ENCODE data around the gene RASSF9. TPM values are rescaled to one million over a fixed set of nuclear protein-coding genes. Genes with fewer than 3 reads are reported as not detected.
A peak's percentile ranks its signal among the peaks of the same experiment; 100 is the strongest.

Gene RASSF9
- not detected for polyA plus RNA-seq (ENCODE audit: low read depth in 6 of 6)

- ATAC-seq (ENCODE audit: low read depth in 2 of 2) (no peak), DNase-seq (no peak)
- Mint-ChIP-seq H3K36me3 (no peaks in the 10 kb centered on the region), H3K9me3 (no peaks in the 10 kb centered on the region), H3K27me3 (peaks cover 3 to 13% (median 7%) of the 10 kb centered on the region in 3 donors), H3K4me1 (no peaks in the 10 kb centered on the region), H3K4me3 (no peak within 1 kb of the TSS), H3K27ac (peak within 1 kb of the TSS in 1 of 6 donors; percentile 86)
These were observed at the start of gene RASSF9 for GRCh38 chr12:85836197-85837090. Gene RASSF9, minus strand, starts transcription at chr12:85836409. Its CDS starts 208 bp downstream, at chr12:85836201.

GRCh38 chr12:85883763-85884162 lies 47.6 kb upstream of the RASSF9 start:
- Mint-ChIP-seq H3K27me3 (peaks cover 0 to 4% (median 0%) of the 10 kb centered on the region in 3 donors), H3K27ac (no peak overlapping the region), H3K9me3 (no peaks in the 10 kb centered on the region), H3K4me3 (no peak overlapping the region), H3K4me1 (no peaks in the 10 kb centered on the region), H3K36me3 (no peaks in the 10 kb centered on the region)
- no peak for ATAC-seq (ENCODE audit: low read depth in 2 of 2)
- DNase-seq, result no peak

- H3K27ac Mint-ChIP-seq, result peak overlapping the region in 1 of 6 donors; percentile 6
- no peak for ATAC-seq (ENCODE audit: low read depth in 2 of 2)
- no peaks in the 10 kb centered on the region for H3K9me3 Mint-ChIP-seq
- DNase-seq, result no peak
- no peak overlapping the region for H3K4me3 Mint-ChIP-seq
- H3K36me3 Mint-ChIP-seq, result no peaks in the 10 kb centered on the region
- peaks cover 0 to 4% (median 0%) of the 10 kb centered on the region in 3 donors for H3K4me1 Mint-ChIP-seq
- no peaks in the 10 kb centered on the region for H3K27me3 Mint-ChIP-seq
These were observed 41.2 kb upstream of the RASSF9 start for GRCh38 chr12:85877459-85877858.

- DNase-seq (no peak), ATAC-seq (ENCODE audit: low read depth in 2 of 2) (peak; percentile 42 to 61)
- H3K4me3 Mint-ChIP-seq, result no peak within 1 kb of the TSS
These were observed 37.8 kb upstream of the RASSF9 start, which contains the start of gene NTS for GRCh38 chr12:85874031-85874461. Gene NTS, plus strand, starts transcription at chr12:85874295. Its CDS starts 109 bp downstream, at chr12:85874404.

GRCh38 chr12:85872497-85873091 lies 36.4 kb upstream of the RASSF9 start:
- Mint-ChIP-seq H3K4me1 (peaks cover 0 to 4% (median 0%) of the 10 kb centered on the region in 3 donors), H3K27ac (no peak overlapping the region), H3K36me3 (no peaks in the 10 kb centered on the region), H3K27me3 (no peaks in the 10 kb centered on the region), H3K9me3 (no peaks in the 10 kb centered on the region), H3K4me3 (no peak overlapping the region)
- DNase-seq (peak; percentile 7), ATAC-seq (ENCODE audit: low read depth in 2 of 2) (peak in 1 of 2 donors; percentile 35)

More at GRCh38 chr12:85874031-85874461, 37.8 kb upstream of the RASSF9 start, which contains the start of gene NTS:
- Mint-ChIP-seq H3K36me3 (no peaks in the 10 kb centered on the region), H3K27me3 (no peaks in the 10 kb centered on the region), H3K9me3 (no peaks in the 10 kb centered on the region), H3K27ac (peak within 1 kb of the TSS in 1 of 6 donors; percentile 23), H3K4me1 (peaks cover 0 to 4% (median 0%) of the 10 kb centered on the region in 3 donors)

- no peaks in the 10 kb centered on the region for H3K4me1 Mint-ChIP-seq
- no peak overlapping the region for H3K27ac Mint-ChIP-seq
- H3K9me3 Mint-ChIP-seq, result peaks cover 0 to 2% (median 0%) of the 10 kb centered on the region in 7 donors
- no peak for ATAC-seq (ENCODE audit: low read depth in 2 of 2)
- DNase-seq, result no peak
- no peak overlapping the region for H3K4me3 Mint-ChIP-seq
- H3K27me3 Mint-ChIP-seq, result no peaks in the 10 kb centered on the region
- H3K36me3 Mint-ChIP-seq, result no peaks in the 10 kb centered on the region
These were observed 31.0 kb upstream of the RASSF9 start for GRCh38 chr12:85866986-85867776.

- Mint-ChIP-seq H3K4me3 (no peak overlapping the region), H3K27ac (no peak overlapping the region), H3K4me1 (no peaks in the 10 kb centered on the region), H3K36me3 (no peaks in the 10 kb centered on the region), H3K27me3 (no peaks in the 10 kb centered on the region), H3K9me3 (peaks cover 0 to 3% (median 0%) of the 10 kb centered on the region in 7 donors)
- DNase-seq (no peak), ATAC-seq (ENCODE audit: low read depth in 2 of 2) (no peak)
These were observed 29.7 kb upstream of the RASSF9 start for GRCh38 chr12:85865890-85866289.

GRCh38 chr12:85856966-85857365 lies 20.8 kb upstream of the RASSF9 start:
- ATAC-seq (ENCODE audit: low read depth in 2 of 2) (no peak), DNase-seq (no peak)
- Mint-ChIP-seq H3K36me3 (no peaks in the 10 kb centered on the region), H3K27me3 (peaks cover 0 to 4% (median 0%) of the 10 kb centered on the region in 3 donors), H3K4me1 (no peaks in the 10 kb centered on the region), H3K9me3 (peaks cover 0 to 6% (median 3%) of the 10 kb centered on the region in 7 donors), H3K4me3 (no peak overlapping the region), H3K27ac (no peak overlapping the region)

- H3K36me3 Mint-ChIP-seq, result no peaks in the 10 kb centered on the region
- no peak overlapping the region for H3K4me3 Mint-ChIP-seq
- H3K27ac Mint-ChIP-seq, result no peak overlapping the region
- ATAC-seq (ENCODE audit: low read depth in 2 of 2) (no peak), DNase-seq (no peak)
- peaks cover 0 to 4% (median 0%) of the 10 kb centered on the region in 3 donors for H3K27me3 Mint-ChIP-seq
- H3K4me1 Mint-ChIP-seq, result no peaks in the 10 kb centered on the region
- peaks cover 0 to 5% (median 3%) of the 10 kb centered on the region in 7 donors for H3K9me3 Mint-ChIP-seq
These were observed 19.1 kb upstream of the RASSF9 start for GRCh38 chr12:85855305-85855704.

GRCh38 chr12:85849344-85849743 lies 13.1 kb upstream of the RASSF9 start:
- Mint-ChIP-seq H3K27me3 (no peaks in the 10 kb centered on the region), H3K27ac (no peak overlapping the region), H3K4me1 (no peaks in the 10 kb centered on the region), H3K4me3 (no peak overlapping the region), H3K9me3 (peaks cover 0 to 4% (median 0%) of the 10 kb centered on the region in 7 donors), H3K36me3 (no peaks in the 10 kb centered on the region)
- ATAC-seq (ENCODE audit: low read depth in 2 of 2), result no peak
- DNase-seq, result no peak

GRCh38 chr12:85843606-85844310 lies 7.5 kb upstream of the RASSF9 start:
- ATAC-seq (ENCODE audit: low read depth in 2 of 2), result no peak
- Mint-ChIP-seq H3K36me3 (no peaks in the 10 kb centered on the region), H3K9me3 (peaks cover 0 to 2% (median 0%) of the 10 kb centered on the region in 7 donors)

GRCh38 chr12:85835426-85836196 lies 598 bp downstream of the RASSF9 start:
- H3K4me1 Mint-ChIP-seq, result no peaks in the 10 kb centered on the region
- H3K36me3 Mint-ChIP-seq, result no peaks in the 10 kb centered on the region
- DNase-seq (no peak), ATAC-seq (ENCODE audit: low read depth in 2 of 2) (no peak)
- H3K9me3 Mint-ChIP-seq, result no peaks in the 10 kb centered on the region
- H3K27ac Mint-ChIP-seq, result no peak overlapping the region
- peaks cover 3 to 13% (median 7%) of the 10 kb centered on the region in 3 donors for H3K27me3 Mint-ChIP-seq
- no peak overlapping the region for H3K4me3 Mint-ChIP-seq

More at GRCh38 chr12:85843606-85844310, 7.5 kb upstream of the RASSF9 start:
- Mint-ChIP-seq H3K27me3 (no peaks in the 10 kb centered on the region), H3K4me3 (no peak overlapping the region), H3K4me1 (no peaks in the 10 kb centered on the region), H3K27ac (no peak overlapping the region)
- DNase-seq, result no peak
